ENCODE results near the gene TFEC.

Gene TFEC

GRCh38 chr7:116030651-116031276 lies at the start of gene TFEC:
TFEC (minus strand) TSS chr7:116030763; CDS start chr7:115984441, 46,322 bp downstream.
- no peak for TF ChIP-seq GATA2 (IDR thresholded peaks at IDR 0.05; ENCODE audit: low read depth, low read length)

- TF ChIP-seq GATA3 (IDR thresholded peaks at IDR 0.05; ENCODE audit: low read depth, low read length) = no peak
- no peak for TF ChIP-seq GATA2 (IDR thresholded peaks at IDR 0.05; ENCODE audit: low read depth, low read length)
Measured at GRCh38 chr7:116075351-116076145, 45.0 kb upstream of the TFEC start.

GRCh38 chr7:116071629-116072028 lies 41.1 kb upstream of the TFEC start:
- TF ChIP-seq GATA2 (IDR thresholded peaks at IDR 0.05; ENCODE audit: low read depth, low read length) = no peak
- TF ChIP-seq GATA3 (IDR thresholded peaks at IDR 0.05; ENCODE audit: low read depth, low read length) = no peak

- TF ChIP-seq GATA2 (IDR thresholded peaks at IDR 0.05; ENCODE audit: low read depth, low read length) = no peak
- no peak for TF ChIP-seq GATA3 (IDR thresholded peaks at IDR 0.05; ENCODE audit: low read depth, low read length)
Measured at GRCh38 chr7:116064179-116064578, 33.6 kb upstream of the TFEC start.

GRCh38 chr7:116062666-116063065 lies 32.1 kb upstream of the TFEC start:
- TF ChIP-seq GATA3 (IDR thresholded peaks at IDR 0.05; ENCODE audit: low read depth, low read length) = no peak
- no peak for TF ChIP-seq GATA2 (IDR thresholded peaks at IDR 0.05; ENCODE audit: low read depth, low read length)

- TF ChIP-seq GATA3 (IDR thresholded peaks at IDR 0.05; ENCODE audit: low read depth, low read length) (no peak), GATA2 (IDR thresholded peaks at IDR 0.05; ENCODE audit: low read depth, low read length) (no peak)
Measured at GRCh38 chr7:116052006-116052405, 21.4 kb upstream of the TFEC start.

- TF ChIP-seq GATA3 (IDR thresholded peaks at IDR 0.05; ENCODE audit: low read depth, low read length) (no peak), GATA2 (IDR thresholded peaks at IDR 0.05; ENCODE audit: low read depth, low read length) (no peak)
Measured at GRCh38 chr7:116045532-116045931, 15.0 kb upstream of the TFEC start.

GRCh38 chr7:116041615-116042014 lies 11.1 kb upstream of the TFEC start:
- TF ChIP-seq GATA3 (IDR thresholded peaks at IDR 0.05; ENCODE audit: low read depth, low read length) (no peak), GATA2 (IDR thresholded peaks at IDR 0.05; ENCODE audit: low read depth, low read length) (no peak)

- TF ChIP-seq GATA3 (IDR thresholded peaks at IDR 0.05; ENCODE audit: low read depth, low read length) (no peak), GATA2 (IDR thresholded peaks at IDR 0.05; ENCODE audit: low read depth, low read length) (no peak)
Measured at GRCh38 chr7:116037401-116037800, 6.8 kb upstream of the TFEC start.

- TF ChIP-seq GATA2 (IDR thresholded peaks at IDR 0.05; ENCODE audit: low read depth, low read length) (no peak), GATA3 (IDR thresholded peaks at IDR 0.05; ENCODE audit: low read depth, low read length) (no peak)
Measured at GRCh38 chr7:116034411-116034810, 3.8 kb upstream of the TFEC start.

- TF ChIP-seq GATA3 (IDR thresholded peaks at IDR 0.05; ENCODE audit: low read depth, low read length) = no peak
Measured at GRCh38 chr7:116032886-116033285, 2.3 kb upstream of the TFEC start.

- TF ChIP-seq GATA3 (IDR thresholded peaks at IDR 0.05; ENCODE audit: low read depth, low read length) = no peak
- TF ChIP-seq GATA2 (IDR thresholded peaks at IDR 0.05; ENCODE audit: low read depth, low read length) = no peak
Measured at GRCh38 chr7:116028787-116029186, 1.8 kb downstream of the TFEC start.

GRCh38 chr7:116027786-116028185 lies 2.8 kb downstream of the TFEC start:
- TF ChIP-seq GATA2 (IDR thresholded peaks at IDR 0.05; ENCODE audit: low read depth, low read length) (no peak), GATA3 (IDR thresholded peaks at IDR 0.05; ENCODE audit: low read depth, low read length) (no peak)

- TF ChIP-seq GATA2 (IDR thresholded peaks at IDR 0.05; ENCODE audit: low read depth, low read length) (no peak), GATA3 (IDR thresholded peaks at IDR 0.05; ENCODE audit: low read depth, low read length) (no peak)
Measured at GRCh38 chr7:116024826-116025809, 5.4 kb downstream of the TFEC start.
